ENCODE results near the gene SNX6. TPM values are rescaled to one million over a fixed set of nuclear protein-coding genes. Genes with fewer than 3 reads are reported as not detected.

SNX6 gene
- total and polyA plus RNA-seq, 2 experiments from 2014 or later = 59.9 to 207 TPM

DNA sequence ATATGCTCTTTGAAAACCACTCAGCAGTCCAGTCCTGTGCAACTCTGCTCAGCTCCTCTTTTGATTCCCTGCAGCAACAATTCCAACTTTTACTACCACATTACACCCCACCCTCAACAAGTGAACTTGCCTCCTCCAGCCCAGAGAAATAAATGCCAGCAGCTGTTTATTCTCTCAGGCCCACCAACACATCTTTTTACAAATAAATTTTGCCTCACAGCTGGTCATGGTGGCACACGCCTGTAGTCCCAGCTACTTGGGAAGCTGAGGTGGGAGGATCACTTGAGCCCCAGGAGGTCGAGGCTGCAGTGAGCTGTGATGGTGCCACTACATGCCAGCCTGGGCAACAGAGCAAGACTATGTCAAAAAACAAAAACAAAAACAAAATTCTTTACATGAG lies 9.8 kb downstream of the SNX6 start:
- Histone ChIP-seq H3K4me1 (ENCODE audit: insufficient read depth) (no peaks in the 10 kb centered on the region), H3K36me3 (replicated peaks; ENCODE audit: insufficient read depth, low read depth) (no peaks in the 10 kb centered on the region), H3K27ac (no peak overlapping the region), H3K9me2 (replicated peaks; ENCODE audit: insufficient read depth) (no peaks in the 10 kb centered on the region), H3K9me3 (ENCODE audit: low read depth) (no peaks in the 10 kb centered on the region), H3K4me2 (no peak overlapping the region), H3K27me3 (no peaks in the 10 kb centered on the region), H3K4me3 (no peak overlapping the region), H4K20me1 (ENCODE audit: insufficient read depth, poor library complexity, severe bottlenecking) (peaks cover 4% of the 10 kb centered on the region), H2AFZ (no peak overlapping the region), H3K79me2 (peaks cover 67% of the 10 kb centered on the region)
- no peak for DNase-seq (ENCODE audit: low spot score)
- 98% methylated on average over 2 of the region's 2 CpGs for WGBS (ENCODE audit: low lambda C conversion rate, missing lambda C conversion rate)
- no peak for TF ChIP-seq EZH2 (IDR thresholded peaks at IDR 0.05; ENCODE audit: borderline replicate concordance)
- no peak for TF ChIP-seq EZH2phosphoT487 (IDR thresholded peaks at IDR 0.05; ENCODE audit: low read depth, severe bottlenecking, unreplicated experiment)
- TF ChIP-seq, protein P1, sequence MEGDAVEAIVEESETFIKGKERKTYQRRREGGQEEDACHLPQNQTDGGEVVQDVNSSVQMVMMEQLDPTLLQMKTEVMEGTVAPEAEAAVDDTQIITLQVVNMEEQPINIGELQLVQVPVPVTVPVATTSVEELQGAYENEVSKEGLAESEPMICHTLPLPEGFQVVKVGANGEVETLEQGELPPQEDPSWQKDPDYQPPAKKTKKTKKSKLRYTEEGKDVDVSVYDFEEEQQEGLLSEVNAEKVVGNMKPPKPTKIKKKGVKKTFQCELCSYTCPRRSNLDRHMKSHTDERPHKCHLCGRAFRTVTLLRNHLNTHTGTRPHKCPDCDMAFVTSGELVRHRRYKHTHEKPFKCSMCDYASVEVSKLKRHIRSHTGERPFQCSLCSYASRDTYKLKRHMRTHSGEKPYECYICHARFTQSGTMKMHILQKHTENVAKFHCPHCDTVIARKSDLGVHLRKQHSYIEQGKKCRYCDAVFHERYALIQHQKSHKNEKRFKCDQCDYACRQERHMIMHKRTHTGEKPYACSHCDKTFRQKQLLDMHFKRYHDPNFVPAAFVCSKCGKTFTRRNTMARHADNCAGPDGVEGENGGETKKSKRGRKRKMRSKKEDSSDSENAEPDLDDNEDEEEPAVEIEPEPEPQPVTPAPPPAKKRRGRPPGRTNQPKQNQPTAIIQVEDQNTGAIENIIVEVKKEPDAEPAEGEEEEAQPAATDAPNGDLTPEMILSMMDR (IDR thresholded peaks at IDR 0.05; ENCODE audit: poor library complexity) = no peak

DNA sequence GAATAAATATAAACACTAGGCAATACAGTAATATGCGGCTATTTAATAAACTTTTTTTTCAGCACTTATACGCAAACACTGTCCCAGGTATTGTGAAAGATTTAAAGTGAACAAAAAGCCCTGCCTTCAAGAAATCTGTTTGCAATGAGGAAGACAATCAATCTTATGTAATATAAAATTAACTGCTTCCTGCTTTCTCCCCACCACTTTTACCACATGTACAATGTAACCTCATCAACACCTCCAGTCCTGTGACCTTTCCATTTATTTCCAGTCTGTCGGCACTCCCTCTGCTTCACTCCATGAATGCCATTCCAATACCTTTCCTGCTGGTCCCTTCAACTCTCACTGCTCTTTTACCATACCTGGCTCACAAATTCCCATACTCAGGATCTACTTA lies 10.5 kb downstream of the SNX6 start:
- H3K4me3 ChIP-seq = no peak overlapping the region
- no peak overlapping the region for H3K4me2 ChIP-seq
- H3K27me3 ChIP-seq = no peaks in the 10 kb centered on the region
- no peaks in the 10 kb centered on the region for H3K4me1 ChIP-seq (ENCODE audit: insufficient read depth)
- DNase-seq (ENCODE audit: low spot score) = no peak
- H3K9me2 ChIP-seq (replicated peaks; ENCODE audit: insufficient read depth) = no peaks in the 10 kb centered on the region
- no peaks in the 10 kb centered on the region for H3K36me3 ChIP-seq (replicated peaks; ENCODE audit: insufficient read depth, low read depth)
- H3K79me2 ChIP-seq = peaks cover 61% of the 10 kb centered on the region
- no peak for TF ChIP-seq EZH2 (IDR thresholded peaks at IDR 0.05; ENCODE audit: borderline replicate concordance)
- TF ChIP-seq, protein P1 (IDR thresholded peaks at IDR 0.05; ENCODE audit: poor library complexity) = no peak
- H2AFZ ChIP-seq = no peak overlapping the region
- H3K27ac ChIP-seq = no peak overlapping the region
- peaks cover 4% of the 10 kb centered on the region for H4K20me1 ChIP-seq (ENCODE audit: insufficient read depth, poor library complexity, severe bottlenecking)
- no peaks in the 10 kb centered on the region for H3K9me3 ChIP-seq (ENCODE audit: low read depth)
- WGBS (ENCODE audit: low lambda C conversion rate, missing lambda C conversion rate) = 91% methylated on average over 3 of the region's 3 CpGs

DNA sequence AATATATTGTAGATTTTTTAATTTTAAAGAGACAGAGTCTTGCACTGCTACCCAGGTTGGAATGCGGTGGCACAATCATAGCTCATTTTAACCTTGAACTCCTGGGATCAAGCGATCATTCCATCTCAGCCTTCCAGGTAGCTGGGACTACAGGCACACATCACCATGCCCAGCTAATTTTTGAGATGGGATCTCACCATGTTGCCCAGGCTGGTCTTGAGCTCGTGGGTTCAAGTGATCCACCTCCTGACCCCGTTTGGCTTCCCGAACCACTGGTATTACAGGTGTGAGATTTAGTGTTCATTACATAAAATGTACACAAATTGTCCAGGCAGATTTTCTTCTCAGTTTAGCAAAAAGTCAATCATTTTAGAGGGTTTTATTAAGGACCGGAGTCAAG lies 13.6 kb downstream of the SNX6 start:
- Histone ChIP-seq H3K27me3 (no peaks in the 10 kb centered on the region), H3K9me2 (replicated peaks; ENCODE audit: insufficient read depth) (no peaks in the 10 kb centered on the region), H2AFZ (no peak overlapping the region), H3K9me3 (ENCODE audit: low read depth) (no peaks in the 10 kb centered on the region), H3K4me1 (ENCODE audit: insufficient read depth) (no peaks in the 10 kb centered on the region), H3K4me2 (no peak overlapping the region), H3K4me3 (no peak overlapping the region), H4K20me1 (ENCODE audit: insufficient read depth, poor library complexity, severe bottlenecking) (peaks cover 4% of the 10 kb centered on the region), H3K36me3 (replicated peaks; ENCODE audit: insufficient read depth, low read depth) (no peaks in the 10 kb centered on the region), H3K79me2 (peaks cover 35% of the 10 kb centered on the region), H3K27ac (no peak overlapping the region)
- 98% methylated on average over 6 of the region's 6 CpGs for WGBS (ENCODE audit: low lambda C conversion rate, missing lambda C conversion rate)
- TF ChIP-seq EZH2 (IDR thresholded peaks at IDR 0.05; ENCODE audit: borderline replicate concordance) (no peak), EZH2phosphoT487 (IDR thresholded peaks at IDR 0.05; ENCODE audit: low read depth, severe bottlenecking, unreplicated experiment) (no peak)
- TF ChIP-seq, protein P1 (IDR thresholded peaks at IDR 0.05; ENCODE audit: poor library complexity) = no peak
- DNase-seq (ENCODE audit: low spot score) = no peak

DNA sequence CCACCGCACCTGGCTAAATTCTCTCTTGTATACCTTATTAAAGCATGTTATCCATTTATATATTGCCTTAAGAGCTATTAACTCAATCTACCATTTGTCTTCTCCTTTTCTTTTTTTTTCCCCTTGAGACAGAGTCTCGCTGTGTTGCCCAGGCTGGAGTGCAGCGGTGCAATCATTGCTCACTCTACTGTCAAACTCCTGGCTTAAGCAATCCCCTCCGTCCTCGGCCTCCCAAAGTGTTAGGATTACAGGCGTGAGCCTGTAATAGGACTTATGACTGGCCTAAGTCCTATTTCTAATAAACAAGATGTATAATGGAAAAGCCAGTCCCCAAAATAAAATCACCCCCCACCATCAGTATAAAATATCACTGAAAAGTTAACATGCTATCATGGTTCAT lies 14.4 kb downstream of the SNX6 start:
- no peak overlapping the region for H3K4me3 ChIP-seq
- H3K4me2 ChIP-seq = no peak overlapping the region
- H2AFZ ChIP-seq = no peak overlapping the region
- H4K20me1 ChIP-seq (ENCODE audit: insufficient read depth, poor library complexity, severe bottlenecking) = peaks cover 4% of the 10 kb centered on the region
- no peaks in the 10 kb centered on the region for H3K9me3 ChIP-seq (ENCODE audit: low read depth)
- TF ChIP-seq, protein P1 (IDR thresholded peaks at IDR 0.05; ENCODE audit: poor library complexity) = no peak
- TF ChIP-seq EZH2 (IDR thresholded peaks at IDR 0.05; ENCODE audit: borderline replicate concordance) (no peak), EZH2phosphoT487 (IDR thresholded peaks at IDR 0.05; ENCODE audit: low read depth, severe bottlenecking, unreplicated experiment) (no peak)
- no peak overlapping the region for H3K27ac ChIP-seq
- whole genome bisulfite sequencing (ENCODE audit: low lambda C conversion rate, missing lambda C conversion rate) = 98% methylated on average over 6 of the region's 6 CpGs
- no peak for DNase-seq (ENCODE audit: low spot score)
- H3K4me1 ChIP-seq (ENCODE audit: insufficient read depth) = no peaks in the 10 kb centered on the region
- H3K9me2 ChIP-seq (replicated peaks; ENCODE audit: insufficient read depth) = no peaks in the 10 kb centered on the region
- no peaks in the 10 kb centered on the region for H3K27me3 ChIP-seq
- peaks cover 28% of the 10 kb centered on the region for H3K79me2 ChIP-seq
- no peaks in the 10 kb centered on the region for H3K36me3 ChIP-seq (replicated peaks; ENCODE audit: insufficient read depth, low read depth)
